ENCODE data around the gene PPP1R36.
"Not testable (repeated sequence)": the region's sequence is repeated elsewhere in the genome, so short reads cannot be mapped to it uniquely, and the experiment has no call there.

PPP1R36 gene, protein sequence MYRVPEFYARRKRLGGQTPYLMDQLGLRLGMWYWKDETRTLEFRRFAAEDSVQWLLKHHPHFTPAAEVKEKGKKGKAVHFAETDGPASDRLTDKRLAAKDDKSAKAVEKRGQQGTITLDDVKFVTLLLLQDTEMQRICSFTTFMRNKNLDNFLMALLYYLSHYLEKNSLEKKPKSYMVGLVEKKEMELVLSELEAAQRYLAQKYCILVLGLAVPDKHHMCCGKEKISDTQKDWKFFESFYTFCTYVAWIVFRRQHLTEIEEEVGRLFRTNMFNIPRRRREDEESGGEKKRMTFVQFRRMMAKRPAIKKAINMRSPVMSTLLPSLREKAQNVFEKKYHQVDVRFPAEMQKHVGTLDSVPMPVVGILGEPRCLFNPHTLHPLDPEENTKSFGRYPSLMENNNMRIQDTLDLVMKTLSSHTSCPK

DNA sequence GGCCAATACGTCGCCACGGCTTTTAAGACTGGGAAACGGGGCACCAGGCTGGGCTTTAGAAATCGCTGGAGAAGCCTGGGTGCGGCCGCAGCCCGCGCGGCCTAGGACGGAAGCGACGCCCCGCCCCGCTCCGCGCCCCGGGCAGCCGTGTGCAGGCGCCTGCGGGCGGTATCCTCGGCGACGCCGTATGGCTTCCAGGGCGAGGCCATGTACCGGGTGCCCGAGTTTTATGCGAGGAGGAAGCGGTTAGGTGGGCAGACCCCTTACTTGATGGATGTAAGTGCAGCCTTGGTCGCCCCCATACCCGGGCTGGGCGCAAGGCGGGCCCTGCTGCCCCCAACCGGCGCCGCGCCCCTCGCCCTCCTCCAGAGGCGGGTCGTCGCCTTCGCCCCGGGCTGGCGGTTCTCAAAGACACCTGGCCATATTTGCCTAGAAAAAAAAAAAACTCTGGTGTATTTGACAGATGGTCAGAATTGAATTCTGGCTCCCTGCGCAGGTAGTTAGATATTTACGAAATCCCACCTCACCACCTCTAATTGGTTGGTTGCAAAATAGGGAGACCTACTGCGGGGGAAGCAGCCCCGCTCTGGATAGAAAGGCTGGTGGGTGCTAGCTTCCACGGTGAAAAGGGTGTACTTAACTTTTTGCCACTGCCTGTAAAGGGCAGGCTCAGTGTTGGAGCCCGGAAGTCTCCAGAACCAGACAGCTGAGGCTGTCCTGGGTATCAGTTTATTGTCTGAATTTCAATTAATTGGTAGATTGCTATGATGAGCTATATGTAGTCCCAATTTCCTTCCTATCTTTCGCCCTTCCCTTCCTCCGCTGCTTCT, at the start of gene PPP1R36:
Gene PPP1R36 (plus strand): TSS at position 171 of the 830 bp plus-strand sequence. CDS start 37 bp downstream, at position 208.
- DNase-seq = peak; percentile 64

DNA sequence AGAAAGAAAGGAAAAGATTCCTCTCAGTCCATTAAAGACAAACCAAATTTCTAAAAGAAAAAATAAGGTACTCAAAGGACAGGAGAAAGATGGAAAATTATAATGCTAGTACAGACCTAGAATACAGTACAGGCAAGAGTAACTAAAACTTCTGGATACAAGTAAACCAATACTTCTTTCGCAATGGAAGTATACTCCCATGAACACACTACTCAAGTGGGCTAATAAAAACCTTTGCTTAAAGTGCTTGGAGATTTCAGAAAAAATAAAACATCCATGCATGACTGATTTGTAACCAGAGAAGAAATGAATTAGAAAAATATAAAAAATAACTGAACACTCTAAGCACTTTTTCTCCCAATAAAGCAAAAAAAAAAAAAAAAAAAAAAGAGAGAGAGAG, 49.7 kb upstream of the PPP1R36 start:
- DNase-seq = no peak

DNA sequence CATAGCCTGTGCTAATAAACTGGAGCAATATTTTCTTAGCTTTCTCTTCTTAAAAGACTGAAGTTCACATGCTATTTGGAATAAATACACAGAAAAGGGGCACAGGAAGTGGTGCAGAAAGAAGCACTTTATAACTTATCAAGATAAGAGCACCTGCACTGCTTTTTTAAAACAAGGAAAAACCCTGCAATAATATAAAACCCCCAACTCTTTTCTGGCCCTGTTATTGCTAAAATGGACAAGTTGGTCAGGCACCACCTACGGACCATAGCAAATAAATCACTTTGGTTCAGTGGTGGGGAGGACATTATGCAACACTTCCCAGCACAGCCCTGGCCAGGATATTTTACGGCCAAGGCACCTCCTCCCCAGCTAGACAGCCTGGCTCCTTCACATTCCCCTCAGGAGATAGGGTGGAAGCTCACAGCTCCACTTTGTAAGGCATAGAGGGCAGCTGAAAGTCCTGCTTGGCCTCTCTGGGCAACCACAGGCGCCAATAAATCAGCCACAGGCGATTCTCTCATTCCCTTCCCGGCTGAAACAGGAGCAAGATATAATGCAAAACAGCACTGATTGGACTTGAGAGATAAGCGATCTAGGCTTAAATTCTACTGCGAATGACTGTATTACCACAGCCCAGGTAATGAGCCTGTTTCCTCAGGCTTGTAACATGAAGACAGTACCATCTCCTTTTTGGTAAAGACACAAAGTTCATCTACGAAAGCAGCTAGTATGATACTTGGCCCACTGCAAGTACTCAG, 48.2 kb upstream of the PPP1R36 start:
- DNase-seq = peak; percentile 29

- DNase-seq = peak; percentile 19
Observed at GRCh38 chr14:64502456-64502855, 47.3 kb upstream of the PPP1R36 start.

DNA sequence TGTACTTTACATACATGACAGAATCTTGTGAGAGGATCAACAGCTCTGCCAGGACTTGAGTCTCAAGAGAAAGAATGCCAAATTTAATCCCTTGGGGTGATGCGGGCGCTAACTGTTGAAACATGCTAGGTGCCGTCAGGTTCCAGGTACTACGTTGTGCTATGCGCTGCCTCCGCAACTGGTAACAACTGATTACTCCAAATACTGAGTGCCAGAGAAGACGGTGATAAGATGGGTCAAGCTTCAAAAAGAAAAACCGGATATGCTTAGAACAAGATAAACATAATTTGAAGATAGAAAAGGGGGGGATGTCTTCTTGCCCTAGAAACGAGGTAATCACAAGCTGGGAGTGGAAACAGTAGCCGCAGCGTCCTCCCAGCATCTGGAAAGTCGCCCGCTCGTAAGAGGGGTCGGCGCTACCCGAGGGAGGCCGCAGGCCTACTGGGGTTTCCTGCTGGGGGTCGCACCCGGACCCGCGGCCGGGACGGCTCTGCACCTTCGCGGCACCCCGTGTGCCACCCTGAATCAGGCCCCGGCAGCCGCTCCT, 46.8 kb upstream of the PPP1R36 start:
- DNase-seq = no peak

DNA sequence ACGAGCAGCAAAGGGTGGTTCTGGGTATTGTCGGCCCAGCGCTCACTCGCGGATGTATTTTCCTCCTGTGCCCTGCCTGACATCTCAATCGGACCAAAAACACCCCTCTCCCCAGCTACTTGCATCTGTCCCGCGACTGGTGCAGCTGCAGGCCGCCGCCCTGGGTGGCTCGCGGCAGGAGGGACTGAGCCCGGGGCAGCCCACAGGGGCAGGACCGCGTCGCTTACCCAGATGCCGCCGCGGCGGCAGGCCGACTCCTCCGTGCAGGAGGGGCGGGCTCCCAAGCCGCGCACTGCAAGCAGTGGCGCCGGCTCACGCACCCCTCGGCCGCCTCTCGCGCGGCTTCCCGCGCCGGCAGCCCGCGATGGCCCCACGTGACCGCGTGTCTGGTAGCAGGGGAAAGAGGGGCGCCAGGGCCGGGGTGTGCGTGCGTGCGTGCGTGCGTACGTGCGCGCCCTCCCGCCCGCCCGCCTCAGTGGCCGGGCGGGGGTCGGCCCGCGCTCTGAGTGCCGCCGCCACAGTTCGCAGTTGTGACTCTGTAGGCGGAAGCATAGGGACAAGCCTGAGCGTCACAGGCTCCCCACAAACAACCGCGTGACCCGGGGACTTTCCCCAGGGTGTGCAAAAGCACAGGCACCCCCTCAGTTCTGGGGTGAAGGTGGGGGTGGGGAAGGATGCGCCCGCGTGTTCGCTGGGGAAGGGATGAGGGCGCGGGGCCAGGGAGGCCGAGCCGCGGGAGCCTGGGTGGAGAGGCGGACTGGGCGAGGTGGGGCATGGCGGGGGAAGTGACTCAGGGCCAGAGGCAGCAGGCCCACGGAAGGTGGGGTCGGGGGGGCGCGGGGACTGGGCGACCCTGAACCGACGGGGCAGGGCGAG, 46.1 kb upstream of the PPP1R36 start, which contains the start of gene ZBTB25:
Gene ZBTB25 (minus strand): TSS at position 405 of the 876 bp plus-strand sequence. CDS start 13,305 bp downstream, outside the sequence.
- DNase-seq = peak; percentile 96

GRCh38 chr14:64504310-64504896, 45.4 kb upstream of the PPP1R36 start, which contains the start of gene ZBTB1:
Gene ZBTB1 (plus strand): TSS chr14:64504770. CDS start chr14:64521505, 16,735 bp downstream.
- DNase-seq = peak; percentile 93

DNA sequence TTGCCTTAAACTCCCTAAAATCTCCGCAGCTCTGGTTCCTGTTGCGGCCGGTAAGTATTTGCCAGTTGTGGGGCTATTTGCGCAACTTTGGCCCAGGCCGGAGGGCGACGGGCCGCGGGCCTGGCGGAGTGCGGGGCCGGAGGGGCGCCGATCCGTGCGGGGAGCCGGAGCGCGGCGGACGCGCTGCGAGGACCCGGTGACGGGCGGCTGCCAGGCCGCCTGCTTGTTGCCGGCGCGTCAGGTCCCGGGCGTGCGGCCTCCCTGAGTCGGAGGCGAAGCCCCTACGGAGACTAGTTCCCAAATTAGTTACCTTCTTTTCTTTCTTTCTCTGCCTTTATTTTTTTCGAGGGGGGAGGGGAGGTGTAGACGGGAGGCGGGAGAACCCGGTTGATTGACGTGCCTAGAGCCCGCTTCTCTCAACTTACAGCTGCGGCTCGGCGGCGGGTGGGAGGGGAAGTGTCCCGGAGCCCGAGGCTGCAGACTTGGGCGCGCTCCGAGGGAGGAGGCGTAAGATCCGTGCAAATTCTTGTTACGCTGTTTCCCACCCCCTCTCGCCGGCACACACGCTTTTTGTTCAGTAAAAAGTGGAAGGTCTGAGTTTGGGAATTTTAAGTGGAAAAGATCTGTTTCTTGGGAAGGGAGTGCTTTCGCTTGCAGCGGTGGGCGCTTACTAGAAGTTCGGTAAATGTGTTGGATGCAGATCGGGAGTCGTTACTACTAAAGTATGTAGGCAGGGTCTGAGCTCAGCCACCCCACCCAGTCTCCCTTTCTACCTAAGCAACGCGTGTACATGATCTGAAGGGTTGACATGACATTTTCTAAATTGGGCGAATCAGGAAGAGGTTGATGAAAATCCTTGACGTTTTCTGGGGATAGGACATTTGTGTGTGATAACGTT, 44.6 kb upstream of the PPP1R36 start:
- peak; percentile 95 for DNase-seq

DNA sequence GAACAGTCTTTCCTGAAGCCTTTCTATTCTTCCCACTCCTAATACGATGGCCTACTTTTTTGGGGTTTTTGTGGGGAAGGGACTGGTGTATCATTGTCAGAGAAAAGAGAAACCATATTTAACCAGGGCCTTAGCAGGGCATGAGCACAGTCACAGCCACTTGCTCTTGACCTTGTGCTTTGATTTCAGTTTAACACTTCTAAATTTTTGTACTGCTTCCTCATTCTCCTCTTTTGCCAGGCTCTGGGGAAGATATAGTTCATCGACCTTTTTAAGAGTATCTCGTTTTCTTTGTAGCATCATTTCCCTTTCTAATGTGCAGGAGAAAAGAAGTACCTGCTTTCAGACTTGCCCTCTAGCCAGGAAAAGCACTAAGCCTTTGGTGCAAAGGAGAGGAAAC, 43.0 kb upstream of the PPP1R36 start:
- DNase-seq = no peak

DNA sequence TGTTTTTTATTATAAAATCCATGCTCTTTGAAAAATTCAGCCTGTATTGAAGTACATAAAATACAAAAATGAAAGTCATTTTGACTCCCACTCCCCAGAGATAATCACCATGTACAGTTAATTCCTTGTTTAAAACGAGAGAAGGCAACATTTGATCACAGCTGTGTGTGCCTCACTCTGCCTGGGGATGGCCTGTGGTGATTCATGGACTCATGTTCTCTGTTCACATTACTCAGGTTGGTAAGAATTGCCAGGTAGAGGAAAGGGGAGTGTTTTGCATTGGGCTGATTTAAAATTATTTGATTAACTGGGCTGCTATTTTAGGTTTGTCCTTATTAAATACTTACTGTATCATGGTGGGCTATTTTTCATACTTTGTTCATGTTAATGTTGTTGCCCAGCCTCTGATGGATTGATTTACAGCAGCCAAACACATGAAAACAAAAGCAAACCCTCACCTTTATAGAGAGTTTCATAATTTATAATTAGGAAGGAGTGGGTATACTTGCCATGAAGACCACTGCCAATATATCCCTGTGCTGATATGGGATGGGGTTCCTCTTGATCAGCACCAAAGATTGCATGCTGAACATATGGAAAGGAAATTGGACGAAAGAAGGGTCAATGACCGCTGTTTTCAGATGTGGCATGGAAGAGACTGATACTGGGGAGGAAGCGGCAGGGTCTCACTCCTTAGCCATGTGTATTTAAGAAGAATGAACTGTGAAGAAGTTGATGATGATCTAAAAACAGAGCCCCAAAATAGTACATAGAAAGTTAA, 42.2 kb upstream of the PPP1R36 start:
- no peak for DNase-seq

- DNase-seq = no peak
Observed at GRCh38 chr14:64508215-64508776, 41.5 kb upstream of the PPP1R36 start.

DNA sequence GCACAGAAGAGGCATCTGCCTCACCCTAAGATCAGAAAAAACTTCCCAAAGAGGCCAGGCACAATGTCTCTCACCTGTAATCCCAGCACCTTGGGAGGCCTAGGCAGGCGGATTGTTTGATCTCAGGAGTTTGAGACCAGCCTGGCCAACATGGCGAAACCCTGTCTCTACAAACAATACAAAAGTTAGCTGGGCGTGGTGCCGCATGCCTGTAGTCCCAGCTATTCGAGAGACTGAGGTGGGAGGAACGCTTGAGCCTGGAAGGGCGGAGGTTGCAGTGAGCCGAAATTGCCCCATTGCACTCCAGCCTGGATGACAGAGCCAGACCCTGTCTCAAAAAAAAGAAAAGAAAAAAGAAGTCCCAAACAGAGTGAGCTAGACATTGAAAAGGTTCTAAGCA, 40.7 kb upstream of the PPP1R36 start:
- no peak for DNase-seq

DNA sequence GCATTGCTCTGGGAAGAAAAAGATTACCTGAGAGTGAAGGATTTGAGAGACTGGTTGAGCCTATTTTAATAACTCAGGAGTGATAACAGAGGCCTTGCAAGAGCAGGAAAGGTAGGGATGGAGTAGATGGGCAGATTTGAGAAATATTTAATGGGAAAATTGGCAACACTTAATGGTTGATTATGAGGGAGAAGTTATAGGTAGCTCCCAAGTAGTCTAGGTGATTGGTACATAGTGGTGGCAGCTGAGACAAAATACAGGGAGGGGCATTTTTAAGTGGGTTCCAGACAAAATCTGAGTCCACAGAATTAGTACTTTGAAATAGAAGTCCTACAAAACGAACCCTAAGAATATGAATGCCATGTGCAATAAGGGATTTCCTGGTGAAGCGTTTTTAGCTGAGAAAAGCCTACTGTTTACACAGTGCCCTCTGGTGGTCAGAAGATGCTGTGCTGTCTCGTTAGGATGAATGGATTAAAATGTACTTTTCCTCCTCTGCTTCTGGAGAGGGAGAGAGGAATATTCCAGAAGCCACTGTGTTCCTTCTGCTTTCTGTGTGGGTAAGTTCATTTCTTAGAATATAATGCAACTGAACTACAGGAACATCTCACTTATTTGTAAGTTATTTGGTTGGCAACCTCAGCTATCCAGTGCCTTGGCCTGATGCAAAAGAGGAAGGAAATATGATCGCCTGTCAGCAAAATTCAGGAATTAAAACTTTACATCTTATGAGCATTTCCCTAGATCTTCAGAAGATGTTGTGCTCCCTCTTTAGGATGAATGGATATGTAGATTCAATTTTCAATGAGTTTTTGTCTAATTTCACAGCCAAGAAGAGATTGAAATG, 38.7 kb upstream of the PPP1R36 start:
- peak; percentile 54 for DNase-seq

DNA sequence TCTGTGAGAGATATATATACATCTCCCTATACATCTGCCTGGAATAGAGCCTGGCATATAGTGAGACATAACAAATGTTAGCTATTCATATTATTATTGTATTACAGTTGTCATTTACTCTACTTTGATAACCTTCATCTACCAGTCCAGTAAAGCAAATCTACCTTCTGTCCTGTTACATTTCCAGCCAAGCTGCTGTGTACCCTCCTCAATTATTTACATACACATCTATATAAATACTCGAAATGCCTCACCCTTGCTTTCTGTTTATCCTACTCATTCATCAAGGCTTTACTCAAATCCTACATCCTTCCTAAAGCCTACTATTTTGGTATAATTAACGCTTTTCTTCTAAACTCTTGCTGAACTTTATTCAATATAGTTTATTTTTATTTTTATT, 36.5 kb upstream of the PPP1R36 start:
- DNase-seq = no peak

GRCh38 chr14:64515053-64515452, 34.7 kb upstream of the PPP1R36 start:
- no peak for DNase-seq

DNA sequence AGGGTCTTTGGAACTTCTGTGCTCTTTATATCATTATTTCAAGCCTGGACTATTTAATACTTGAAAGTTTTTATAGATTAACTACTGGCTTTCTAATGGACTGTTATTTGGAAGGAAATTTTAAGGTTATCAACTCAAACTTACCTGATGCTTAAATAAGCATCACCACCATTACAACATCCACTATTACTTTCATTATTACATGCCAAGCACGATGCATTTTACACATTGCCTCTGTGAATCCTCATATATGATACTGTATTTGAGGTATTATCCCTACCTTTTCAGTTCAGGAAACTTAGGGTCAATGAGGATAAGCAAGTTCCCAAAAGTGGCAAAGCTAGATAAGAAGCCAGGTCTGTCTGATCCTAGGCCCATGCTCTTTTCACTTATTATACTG, 32.8 kb upstream of the PPP1R36 start:
- no peak for DNase-seq

DNA sequence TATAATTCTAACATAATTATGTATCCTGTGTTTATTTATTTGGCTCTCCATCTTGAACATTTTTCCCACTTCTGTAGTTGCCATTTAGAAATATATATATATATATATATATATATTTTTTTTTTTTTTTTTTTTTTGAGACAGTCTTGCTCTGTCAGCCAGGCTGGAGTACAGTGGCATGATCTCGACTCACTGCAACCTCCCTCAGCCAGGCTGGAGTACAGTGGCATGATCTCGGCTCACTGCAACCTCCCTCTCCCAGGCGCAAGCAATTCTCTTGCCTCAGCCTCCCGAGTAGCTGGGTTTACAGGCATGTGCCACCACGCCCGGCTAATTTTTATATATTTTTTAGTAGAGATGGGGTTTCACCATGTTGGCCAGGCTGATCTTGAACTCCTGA, 32.1 kb upstream of the PPP1R36 start:
- DNase-seq = not testable (repeated sequence)

- no peak for DNase-seq
Observed at GRCh38 chr14:64518229-64518628, 31.5 kb upstream of the PPP1R36 start.

Measured in femur (tissue), 1 donor.